ENCODE measurements around the gene GALNS.
A peak's percentile ranks its signal among the peaks of the same experiment; 100 is the strongest.

The GALNS gene

DNA sequence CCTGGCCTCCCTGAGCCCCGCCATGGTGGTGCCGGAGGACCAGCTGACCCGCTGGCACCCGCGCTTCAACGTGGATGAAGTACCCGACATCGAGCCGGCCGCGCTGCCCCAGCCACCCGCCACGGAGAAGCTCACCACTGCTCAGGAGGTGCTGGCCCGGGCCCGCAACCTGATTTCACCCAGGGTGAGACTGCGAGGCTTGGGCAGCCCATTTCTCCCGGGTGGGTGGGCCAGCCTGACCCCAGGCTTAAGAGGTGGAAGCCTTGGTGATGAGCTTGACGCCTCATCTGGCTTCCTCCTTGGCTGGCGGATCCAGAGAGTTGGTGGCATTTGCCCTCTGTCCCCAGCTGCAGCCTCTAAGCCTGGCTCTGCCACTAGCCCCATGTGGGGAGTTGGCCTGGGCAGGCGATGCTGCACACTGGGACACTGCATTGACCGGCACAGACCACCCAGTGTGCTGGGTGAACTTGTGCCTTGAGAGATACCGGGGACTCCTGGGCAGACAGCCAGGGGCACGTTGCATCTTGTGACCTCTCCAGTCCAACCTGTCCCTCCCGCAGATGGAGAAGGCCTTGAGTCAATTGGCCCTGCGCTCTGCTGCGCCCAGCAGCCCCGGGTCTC, 50.1 kb downstream of the GALNS start:
- no peak for TF ChIP-seq CTCF (IDR thresholded peaks at IDR 0.05; ENCODE audit: borderline replicate concordance, insufficient read depth, low read depth, low read length)
- H3K4me3 ChIP-seq (ENCODE audit: low read depth, low read length): no peak overlapping the region

- no peak overlapping the region for H3K4me3 ChIP-seq (ENCODE audit: low read depth, low read length)
These were observed 50.8 kb downstream of the GALNS start for GRCh38 chr16:88805887-88806393.

GRCh38 chr16:88805340-88805715, 51.4 kb downstream of the GALNS start:
- no peak for TF ChIP-seq CTCF (IDR thresholded peaks at IDR 0.05; ENCODE audit: borderline replicate concordance, insufficient read depth, low read depth, low read length)
- H3K4me3 ChIP-seq (ENCODE audit: low read depth, low read length): peak overlapping the region; percentile 86

More at GRCh38 chr16:88805887-88806393, 50.8 kb downstream of the GALNS start:
- TF ChIP-seq CTCF (IDR thresholded peaks at IDR 0.05; ENCODE audit: borderline replicate concordance, insufficient read depth, low read depth, low read length): no peak

GRCh38 chr16:88804552-88805339, 52.0 kb downstream of the GALNS start:
- no peak for TF ChIP-seq CTCF (IDR thresholded peaks at IDR 0.05; ENCODE audit: borderline replicate concordance, insufficient read depth, low read depth, low read length)
- H3K4me3 ChIP-seq (ENCODE audit: low read depth, low read length): peak overlapping the region; percentile 86

DNA sequence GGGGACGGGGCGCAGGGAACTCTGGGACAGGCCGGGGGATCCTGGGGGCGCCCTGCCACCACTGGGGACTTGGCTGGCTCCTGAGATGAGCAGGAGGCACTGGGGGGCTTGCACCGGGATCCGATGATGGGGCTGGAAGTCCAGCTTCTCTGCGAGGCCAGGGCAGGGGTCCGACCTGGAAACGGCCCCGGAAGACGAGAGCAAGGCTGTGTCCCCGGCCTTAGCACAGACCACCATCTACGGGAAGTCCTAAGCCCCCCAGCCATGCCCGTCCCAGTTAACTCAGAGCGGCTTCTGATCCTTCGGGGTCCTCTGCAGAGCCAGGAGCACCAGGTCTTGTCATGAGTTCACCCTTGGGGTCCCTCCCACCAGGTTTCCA, 52.6 kb downstream of the GALNS start:
- H3K4me3 ChIP-seq (ENCODE audit: low read depth, low read length): peak overlapping the region; percentile 86
- TF ChIP-seq CTCF (IDR thresholded peaks at IDR 0.05; ENCODE audit: borderline replicate concordance, insufficient read depth, low read depth, low read length): no peak

DNA sequence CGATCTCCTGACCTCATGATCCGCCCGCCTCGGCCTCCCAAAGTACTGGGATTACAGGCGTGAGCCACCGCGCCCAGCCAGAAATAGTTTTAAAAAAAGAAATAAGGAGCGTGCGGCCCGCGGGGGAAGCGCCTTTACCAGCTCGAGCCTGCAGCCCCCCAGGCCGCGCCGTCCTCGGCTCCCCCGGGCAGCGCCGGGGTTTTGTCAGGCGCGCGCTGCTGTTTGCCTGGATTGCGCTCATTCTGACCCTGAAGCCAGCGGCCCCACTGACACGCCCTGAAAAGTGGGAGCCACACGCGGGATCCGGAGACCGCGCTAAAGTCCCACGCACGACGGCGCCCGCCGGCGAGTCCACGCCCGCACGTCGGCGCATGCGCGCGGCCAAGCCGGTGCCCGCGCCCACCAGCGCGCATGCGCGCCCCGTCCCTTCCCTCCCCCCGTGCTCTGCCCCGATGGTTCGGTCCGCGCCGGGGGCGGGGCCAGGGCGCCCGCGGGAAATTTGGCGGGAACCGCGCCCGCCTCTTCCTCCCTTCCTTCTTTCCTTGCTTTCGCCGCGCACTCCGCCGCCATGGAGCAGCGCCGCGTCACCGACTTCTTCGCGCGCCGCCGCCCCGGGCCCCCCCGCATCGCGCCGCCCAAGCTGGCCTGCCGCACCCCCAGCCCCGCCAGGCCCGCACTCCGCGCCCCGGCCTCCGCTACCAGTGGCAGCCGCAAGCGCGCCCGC, 53.3 kb downstream of the GALNS start, which contains the start of gene CDT1:
CDT1 (plus strand) TSS at position 526 of the 724 bp plus-strand sequence; CDS start at position 569, 43 bp downstream.
- peak within 1 kb of the TSS; percentile 86 for H3K4me3 ChIP-seq (ENCODE audit: low read depth, low read length)
- no peak for TF ChIP-seq CTCF (IDR thresholded peaks at IDR 0.05; ENCODE audit: borderline replicate concordance, insufficient read depth, low read depth, low read length)
